ENCODE data around the gene PCDH9.

PCDH9 gene

GRCh38 chr13:67224148-67224846, 5.8 kb downstream of the PCDH9 start:
- no peak for DNase-seq

GRCh38 chr13:67223742-67224141, 6.4 kb downstream of the PCDH9 start:
- DNase-seq: no peak

DNA sequence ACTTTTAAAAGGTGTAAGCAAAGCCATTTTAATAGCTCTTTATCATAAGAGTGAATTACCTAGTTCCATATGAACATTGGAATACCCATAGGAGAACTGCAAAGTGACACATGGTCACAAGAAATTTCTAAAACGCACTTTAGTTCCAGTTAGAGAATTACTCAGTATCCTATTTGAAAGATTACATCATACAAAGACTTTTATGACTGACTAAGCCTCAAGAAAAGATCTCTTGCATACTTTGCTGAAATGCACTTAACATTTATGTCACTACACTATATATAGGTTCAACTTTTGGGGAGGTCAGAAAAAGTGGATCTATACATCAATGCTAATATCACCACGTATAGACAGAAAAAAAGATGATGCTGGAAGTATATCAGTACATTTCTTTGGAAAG, 7.1 kb downstream of the PCDH9 start:
- DNase-seq: no peak

DNA sequence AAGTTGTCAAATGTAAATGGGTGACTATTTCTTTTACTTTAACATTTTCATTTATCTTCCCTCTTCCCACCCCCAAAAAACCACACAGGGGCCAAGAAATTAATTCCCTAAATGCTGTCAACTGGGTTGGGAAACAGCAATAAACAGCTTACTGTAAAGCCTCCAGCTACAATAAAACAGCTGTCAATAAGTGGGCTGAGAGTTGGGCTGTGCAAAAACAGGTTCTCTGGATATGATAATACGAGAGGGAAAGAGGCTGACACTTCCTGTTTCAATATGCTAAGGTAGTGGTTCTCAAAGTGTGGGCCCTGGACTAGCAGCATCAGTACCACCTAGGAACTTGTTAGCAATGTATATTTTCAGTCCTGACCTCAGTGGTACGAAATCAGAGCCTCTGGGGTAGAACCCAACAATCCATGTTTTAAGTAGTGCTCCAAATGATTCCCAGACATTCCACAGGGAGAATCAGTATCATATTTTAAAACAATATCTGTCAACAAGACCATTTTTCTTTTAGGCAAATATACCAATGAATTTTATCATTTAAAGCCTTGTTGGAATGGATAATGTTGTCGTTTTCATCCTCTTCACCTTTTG, 8.4 kb downstream of the PCDH9 start:
- DNase-seq: no peak

DNA sequence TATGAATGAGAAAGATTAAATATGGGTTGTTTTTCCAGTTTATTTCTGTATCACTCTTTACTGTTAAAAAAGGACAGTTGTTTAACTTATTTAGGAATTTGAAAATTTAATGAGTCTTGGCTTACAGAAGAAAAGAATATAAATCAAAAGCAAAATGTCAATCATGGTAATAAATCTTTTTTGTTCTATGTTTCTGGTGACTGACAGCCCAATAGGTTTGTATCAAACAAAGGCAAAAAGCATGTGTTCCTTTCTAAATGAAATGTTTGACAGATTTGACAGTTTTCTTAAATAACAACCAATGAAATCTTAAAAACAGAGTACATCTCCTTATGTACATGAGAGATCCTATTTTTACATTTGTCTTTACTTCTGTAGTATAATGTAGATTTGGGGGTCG, 11.0 kb downstream of the PCDH9 start:
- DNase-seq: no peak

DNA sequence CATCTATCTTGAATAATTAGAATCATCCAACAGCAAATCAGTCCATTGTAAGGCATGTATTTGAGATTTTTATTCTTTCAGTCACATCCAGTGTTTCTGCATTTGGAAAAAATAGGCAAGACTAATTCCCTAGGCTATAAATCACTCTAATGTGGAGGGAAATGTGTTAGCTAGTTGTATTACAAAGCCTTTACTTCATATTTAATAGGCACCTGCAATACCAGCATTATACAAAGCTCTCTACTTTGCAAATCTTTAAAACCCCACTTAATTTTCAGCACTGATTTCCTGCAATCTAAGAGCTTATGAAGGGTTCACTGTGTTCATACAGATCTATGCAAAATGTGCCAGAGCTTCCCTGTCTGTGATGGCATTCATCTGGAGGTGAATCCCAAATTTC, 12.3 kb downstream of the PCDH9 start:
- DNase-seq: no peak

DNA sequence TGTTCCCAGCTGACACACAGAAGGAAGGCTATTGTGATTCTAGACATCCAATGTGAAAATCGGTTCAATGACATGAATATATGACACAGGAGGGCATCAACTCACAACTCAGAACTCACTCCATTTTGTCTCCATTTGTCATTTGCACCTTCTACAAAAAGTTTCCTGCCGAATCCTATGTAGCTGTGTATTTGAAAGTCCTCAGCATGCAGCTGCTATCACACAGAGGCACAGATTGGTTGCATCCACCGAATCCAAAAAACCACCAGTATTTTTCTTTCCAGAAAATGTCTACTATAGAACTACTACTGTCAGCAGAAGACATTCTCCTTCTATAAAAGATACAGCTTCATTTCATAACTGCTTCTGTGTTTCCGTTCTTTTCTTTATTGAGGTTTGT, 13.3 kb downstream of the PCDH9 start:
- DNase-seq: no peak

DNA sequence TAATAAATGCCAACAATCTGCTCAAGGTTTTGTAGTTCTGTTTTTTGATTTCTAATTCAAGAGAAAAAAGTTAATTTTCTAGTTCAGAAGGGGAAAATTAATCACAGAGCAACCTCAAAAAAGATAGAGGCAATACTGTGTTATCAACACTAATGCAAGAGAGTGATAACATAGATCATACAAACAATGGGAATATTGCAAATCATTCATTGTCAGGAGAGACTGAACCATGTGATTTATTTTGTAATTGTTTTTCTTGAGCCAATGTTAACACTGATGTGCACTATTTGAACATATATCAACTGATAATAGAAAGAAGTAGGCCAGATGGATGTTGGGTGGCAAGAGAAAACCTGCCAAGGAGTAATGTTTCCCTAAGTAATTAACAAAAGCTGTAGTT, 19.9 kb downstream of the PCDH9 start:
- DNase-seq: no peak

- DNase-seq: no peak
Observed at GRCh38 chr13:67208552-67208951, 21.6 kb downstream of the PCDH9 start.

GRCh38 chr13:67204764-67205163, 25.4 kb downstream of the PCDH9 start:
- DNase-seq: no peak

GRCh38 chr13:67200605-67201004, 29.5 kb downstream of the PCDH9 start:
- DNase-seq: no peak

DNA sequence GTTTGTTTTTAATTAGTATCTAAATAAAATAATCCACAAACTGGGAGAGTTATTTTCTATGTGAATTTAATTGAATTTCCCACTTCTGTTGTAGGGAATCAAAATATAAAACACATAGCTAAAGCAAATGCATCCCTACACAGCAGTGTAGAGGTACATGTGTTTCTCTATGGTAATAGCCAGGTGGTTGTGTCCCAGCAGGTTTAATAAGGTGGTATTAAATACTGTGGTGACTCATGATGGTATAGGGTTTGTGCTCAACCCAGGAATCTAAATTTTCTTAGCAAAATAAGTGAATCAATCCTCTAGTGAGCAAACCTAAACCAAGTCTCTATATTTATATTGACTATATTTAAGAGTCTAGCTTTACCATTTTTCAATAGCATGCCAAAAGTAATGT, 30.0 kb downstream of the PCDH9 start:
- DNase-seq: no peak

DNA sequence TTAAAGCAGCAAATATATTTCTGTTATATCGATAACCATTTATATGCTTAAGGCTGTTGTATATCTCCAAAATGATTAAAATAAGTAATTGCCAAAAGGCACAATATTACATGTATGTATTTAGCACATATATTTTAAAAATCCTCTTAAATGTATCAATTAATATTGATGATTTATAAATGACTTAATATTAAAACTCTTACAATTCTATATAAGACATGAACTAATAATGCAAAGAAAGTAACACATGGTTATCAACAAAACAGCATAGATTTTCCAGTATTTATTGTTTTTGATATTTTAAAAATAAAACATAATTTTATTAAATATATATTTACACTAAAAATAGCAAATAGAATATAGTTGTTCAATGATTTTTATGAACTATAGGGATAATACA, 32.4 kb downstream of the PCDH9 start:
- DNase-seq: no peak

DNA sequence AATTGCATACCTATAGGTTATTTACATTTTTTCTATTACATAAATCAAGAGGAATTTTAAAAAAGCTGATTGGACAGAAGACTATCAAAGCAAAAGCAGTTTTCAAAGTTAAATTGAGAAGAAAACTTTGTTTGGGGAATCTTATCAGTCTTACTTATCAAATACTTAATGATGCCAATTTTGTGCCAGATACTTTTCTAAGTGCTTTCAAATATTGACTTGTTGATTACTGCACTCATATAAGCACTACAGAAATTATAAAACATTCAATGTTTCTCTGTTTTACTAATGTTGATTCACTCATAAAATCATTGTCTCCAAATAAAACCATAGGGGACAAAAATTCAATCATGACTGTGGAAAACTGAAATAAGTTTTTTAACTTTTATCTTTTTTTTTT, 36.2 kb downstream of the PCDH9 start:
- no peak for DNase-seq

GRCh38 chr13:67192751-67193150, 37.4 kb downstream of the PCDH9 start:
- no peak for DNase-seq

- no peak for DNase-seq
Observed at GRCh38 chr13:67186995-67187569, 43.1 kb downstream of the PCDH9 start.

GRCh38 chr13:67184247-67184646, 45.9 kb downstream of the PCDH9 start:
- DNase-seq: no peak

DNA sequence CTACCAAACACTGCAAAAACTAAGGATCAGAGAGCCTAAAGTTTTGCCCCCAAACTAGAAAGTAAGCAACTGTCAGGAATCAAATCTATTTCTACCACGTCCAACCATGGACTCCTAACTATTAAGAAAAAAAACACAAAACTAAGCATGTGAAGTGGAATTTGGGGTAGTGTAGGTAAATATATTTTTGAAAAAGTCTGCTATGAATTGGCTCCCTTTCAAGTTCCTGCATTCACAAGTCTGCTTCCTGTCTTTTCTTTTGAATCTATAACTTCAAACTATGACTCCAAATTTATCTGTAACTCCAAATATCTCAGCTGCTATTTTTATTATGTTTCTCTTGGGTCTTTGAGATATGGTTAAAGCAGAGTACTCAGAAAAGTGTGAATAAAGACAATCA, 47.0 kb downstream of the PCDH9 start:
- no peak for DNase-seq

- DNase-seq: no peak
Observed at GRCh38 chr13:67175836-67176459, 54.2 kb downstream of the PCDH9 start.

- DNase-seq: no peak
Observed at GRCh38 chr13:67168384-67168783, 61.8 kb downstream of the PCDH9 start.

DNA sequence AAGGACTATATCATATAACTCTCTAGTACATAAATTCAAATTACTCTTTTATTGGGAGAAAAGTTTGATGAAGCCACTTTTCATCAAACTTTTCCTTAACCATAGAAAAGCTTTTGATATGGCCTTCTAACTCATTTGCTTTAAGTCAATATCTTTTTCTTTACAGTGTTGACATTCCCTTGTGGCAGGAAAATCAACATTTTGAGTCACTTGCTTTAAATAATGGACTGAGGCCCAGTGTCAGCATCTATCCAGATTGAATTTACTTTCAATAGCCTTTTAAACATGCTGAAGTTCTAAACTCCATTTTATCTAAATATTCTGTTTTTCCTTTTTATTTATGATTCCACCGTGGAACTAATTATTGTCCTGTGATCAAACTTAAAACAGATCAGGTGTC, 62.7 kb downstream of the PCDH9 start:
- DNase-seq: no peak

DNA sequence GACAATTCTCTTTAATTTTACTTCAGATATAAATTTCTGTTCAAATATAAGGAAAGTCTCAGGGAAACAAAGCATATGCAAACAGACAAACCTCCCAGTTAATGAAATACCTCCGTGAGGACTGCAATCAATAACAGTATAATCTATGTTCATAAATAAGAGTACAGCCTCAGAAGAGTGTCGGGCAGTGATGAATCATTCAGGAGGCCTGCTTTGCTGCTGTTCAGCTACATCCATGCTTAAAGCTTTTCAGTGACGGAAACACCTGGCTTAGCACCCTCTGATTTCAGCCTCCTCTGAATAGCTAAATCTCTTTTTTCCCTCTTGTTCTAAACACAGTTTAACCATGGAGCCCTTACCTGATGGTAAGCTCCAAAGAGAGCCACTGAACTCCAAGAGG, 69.0 kb downstream of the PCDH9 start:
- no peak for DNase-seq

- no peak for DNase-seq
Observed at GRCh38 chr13:67158903-67159302, 71.2 kb downstream of the PCDH9 start.

GRCh38 chr13:67156723-67157060, 73.4 kb downstream of the PCDH9 start:
- DNase-seq: no peak

All from SIG-M5 (cell line).